HepG2 (cell line): ENCODE results near the gene GSDMA. TPM values are rescaled to one million over a fixed set of nuclear protein-coding genes. Genes with fewer than 3 reads are reported as not detected.

Experiments
- FOXK2 ChIP-seq: fragments of 450-650 bp; IDR thresholded peaks from 2 replicates; pipeline ENCODE4 v1.6.1; 2016
- FOXO1 ChIP-seq: sonication (generic); formaldehyde crosslinking; IDR thresholded peaks from 2 replicates; pipeline ENCODE4 v1.4.0; 2020; ENCODE audit warnings: missing genetic modification reagents
- PCBP2 ChIP-seq: fragments of 200-400 bp; formaldehyde crosslinking; optimal IDR thresholded peaks from 2 replicates; pipeline ENCODE3; 2018; ENCODE audit warnings: low read length, low read depth; ENCODE audit not compliant: poor library complexity, severe bottlenecking
- TARDBP ChIP-seq: sonication (generic); formaldehyde crosslinking; IDR thresholded peaks from 2 replicates; pipeline ENCODE4 v1.8.0; 2022; ENCODE audit warnings: mild to moderate bottlenecking, missing genetic modification reagents
- ZFP1 ChIP-seq: IDR thresholded peaks from 2 replicates; pipeline ENCODE4 v1.6.1; 2016
- ZFYVE20 ChIP-seq: sonication (generic); formaldehyde crosslinking; IDR thresholded peaks from 2 replicates; pipeline ENCODE4 v1.8.0; 2023; ENCODE audit warnings: low read depth, mild to moderate bottlenecking, moderate library complexity, missing genetic modification reagents, borderline replicate concordance
- ZKSCAN8 ChIP-seq: IDR thresholded peaks from 2 replicates; pipeline ENCODE4 v1.6.1; 2016; ENCODE audit warnings: borderline replicate concordance, missing genetic modification reagents, missing compliant biosample characterization
- polyA plus RNA-seq, 8 experiments: library from polyadenylated mRNA; depleted of rRNA in 3 of 8; stranded (reverse) in 7 of 8; unstranded in 1 of 8; fragments of >200 nt; fragmentation: Illumina TruSeq in 4 of 8; extraction: Trizol in 4 of 8; gene quantifications; 2 replicates each; pipeline versions ENCODE4 v1.2.1 to v1.2.3, GENCODE V29; 2011 to 2016; ENCODE audit warnings: low read depth in 4 of 8, missing spikeins in 1 of 8, mixed read lengths in 1 of 8; ENCODE audit not compliant: insufficient read depth in 1 of 8
- total RNA-seq, 5 experiments: library from RNA; depleted of rRNA; stranded (reverse); fragments of >200 nt; fragmentation: Illumina TruSeq; extraction: Trizol; gene quantifications; 2 replicates each; pipeline ENCODE4 v1.2.3, GENCODE V29; 2016; ENCODE audit warnings: low read depth in 1 of 5
- TF ChIP-seq, protein P1 (sequence below): sonication (generic); formaldehyde crosslinking; conservative IDR thresholded peaks from 2 replicates; pipeline ENCODE4 v1.4.0; 2020; ENCODE audit warnings: missing genetic modification reagents
- TF ChIP-seq, protein P2 (sequence below): sonication (generic); formaldehyde crosslinking; IDR thresholded peaks from 2 replicates; pipeline ENCODE4 v1.9.0; 2021; ENCODE audit warnings: missing genetic modification reagents, mild to moderate bottlenecking, borderline replicate concordance
- TF ChIP-seq, protein P3 (sequence below): sonication (generic); formaldehyde crosslinking; IDR thresholded peaks from 2 replicates; pipeline ENCODE4 v1.8.0; 2022; ENCODE audit warnings: mild to moderate bottlenecking, missing genetic modification reagents
- TF ChIP-seq, protein P4 (sequence below): sonication (generic); formaldehyde crosslinking; IDR thresholded peaks from 2 replicates; pipeline ENCODE4 v1.4.0; 2020; ENCODE audit warnings: mild to moderate bottlenecking, missing genetic modification reagents, borderline replicate concordance

Gene GSDMA
- total and polyA plus RNA-seq, 2 of the 13 experiments (the other 11 are each of a cell fraction or from before 2014, with no cell fraction given), result not detected

DNA sequence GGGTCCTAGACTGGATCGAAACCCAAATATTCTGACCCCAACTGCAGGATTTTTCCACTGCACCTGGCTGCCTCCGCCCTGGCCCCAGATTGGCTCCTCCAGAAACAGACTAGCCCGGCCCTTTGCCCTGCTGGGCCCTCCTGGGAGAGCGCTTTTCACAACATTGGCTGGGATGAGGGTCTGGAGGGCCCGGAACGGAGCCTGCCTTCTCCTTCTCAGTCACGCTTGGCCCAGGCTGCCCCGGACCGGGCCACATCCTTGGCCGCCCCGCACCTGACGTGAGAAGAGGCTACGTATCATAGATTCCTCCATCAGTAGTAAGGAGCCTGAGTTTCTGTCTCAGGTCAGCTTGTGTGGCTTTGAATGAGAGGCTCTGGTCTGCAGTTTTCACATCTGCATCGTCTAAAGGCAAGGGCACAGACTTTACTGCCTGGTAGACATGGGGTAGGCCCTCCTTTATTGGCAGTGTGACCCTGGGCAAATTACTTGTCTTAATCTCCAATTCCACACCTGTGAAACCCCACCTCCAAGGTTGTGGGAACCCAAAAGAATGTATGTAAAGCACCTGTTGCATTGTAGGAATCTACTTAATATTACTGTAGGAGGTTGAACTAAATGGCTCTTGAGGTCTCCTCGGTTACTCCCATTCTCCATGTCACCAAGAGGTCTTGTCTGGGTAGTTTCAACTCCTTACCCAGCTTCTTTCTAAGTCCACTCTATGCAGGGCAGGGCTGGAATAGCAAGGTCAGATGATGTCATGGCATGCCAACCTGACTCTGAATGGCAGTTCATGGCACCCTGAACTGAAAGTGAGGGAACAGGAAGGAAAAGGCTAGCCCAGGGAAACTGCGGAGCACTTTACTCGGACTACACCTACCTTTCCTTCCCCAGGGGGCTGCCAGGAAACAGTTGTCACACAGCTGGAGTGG, 34.6 kb upstream of the GSDMA start (continued):
- no peak for TF ChIP-seq ZFP1 (CRISPR knock-in tag)
- TF ChIP-seq ZKSCAN8, result no peak
- TF ChIP-seq PCBP2, result no peak
- TF ChIP-seq, protein P1, sequence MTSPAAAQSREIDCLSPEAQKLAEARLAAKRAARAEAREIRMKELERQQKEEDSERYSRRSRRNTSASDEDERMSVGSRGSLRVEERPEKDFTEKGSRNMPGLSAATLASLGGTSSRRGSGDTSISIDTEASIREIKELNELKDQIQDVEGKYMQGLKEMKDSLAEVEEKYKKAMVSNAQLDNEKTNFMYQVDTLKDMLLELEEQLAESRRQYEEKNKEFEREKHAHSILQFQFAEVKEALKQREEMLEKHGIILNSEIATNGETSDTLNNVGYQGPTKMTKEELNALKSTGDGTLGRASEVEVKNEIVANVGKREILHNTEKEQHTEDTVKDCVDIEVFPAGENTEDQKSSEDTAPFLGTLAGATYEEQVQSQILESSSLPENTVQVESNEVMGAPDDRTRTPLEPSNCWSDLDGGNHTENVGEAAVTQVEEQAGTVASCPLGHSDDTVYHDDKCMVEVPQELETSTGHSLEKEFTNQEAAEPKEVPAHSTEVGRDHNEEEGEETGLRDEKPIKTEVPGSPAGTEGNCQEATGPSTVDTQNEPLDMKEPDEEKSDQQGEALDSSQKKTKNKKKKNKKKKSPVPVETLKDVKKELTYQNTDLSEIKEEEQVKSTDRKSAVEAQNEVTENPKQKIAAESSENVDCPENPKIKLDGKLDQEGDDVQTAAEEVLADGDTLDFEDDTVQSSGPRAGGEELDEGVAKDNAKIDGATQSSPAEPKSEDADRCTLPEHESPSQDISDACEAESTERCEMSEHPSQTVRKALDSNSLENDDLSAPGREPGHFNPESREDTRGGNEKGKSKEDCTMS (CRISPR knock-in tag), result no peak
- TF ChIP-seq, protein P2, sequence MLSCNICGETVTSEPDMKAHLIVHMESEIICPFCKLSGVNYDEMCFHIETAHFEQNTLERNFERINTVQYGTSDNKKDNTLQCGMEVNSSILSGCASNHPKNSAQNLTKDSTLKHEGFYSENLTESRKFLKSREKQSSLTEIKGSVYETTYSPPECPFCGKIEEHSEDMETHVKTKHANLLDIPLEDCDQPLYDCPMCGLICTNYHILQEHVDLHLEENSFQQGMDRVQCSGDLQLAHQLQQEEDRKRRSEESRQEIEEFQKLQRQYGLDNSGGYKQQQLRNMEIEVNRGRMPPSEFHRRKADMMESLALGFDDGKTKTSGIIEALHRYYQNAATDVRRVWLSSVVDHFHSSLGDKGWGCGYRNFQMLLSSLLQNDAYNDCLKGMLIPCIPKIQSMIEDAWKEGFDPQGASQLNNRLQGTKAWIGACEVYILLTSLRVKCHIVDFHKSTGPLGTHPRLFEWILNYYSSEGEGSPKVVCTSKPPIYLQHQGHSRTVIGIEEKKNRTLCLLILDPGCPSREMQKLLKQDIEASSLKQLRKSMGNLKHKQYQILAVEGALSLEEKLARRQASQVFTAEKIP (CRISPR knock-in tag), result no peak
- TF ChIP-seq FOXK2, result no peak
- TF ChIP-seq ZFYVE20 (CRISPR knock-in tag), result no peak
- TF ChIP-seq, protein P3, sequence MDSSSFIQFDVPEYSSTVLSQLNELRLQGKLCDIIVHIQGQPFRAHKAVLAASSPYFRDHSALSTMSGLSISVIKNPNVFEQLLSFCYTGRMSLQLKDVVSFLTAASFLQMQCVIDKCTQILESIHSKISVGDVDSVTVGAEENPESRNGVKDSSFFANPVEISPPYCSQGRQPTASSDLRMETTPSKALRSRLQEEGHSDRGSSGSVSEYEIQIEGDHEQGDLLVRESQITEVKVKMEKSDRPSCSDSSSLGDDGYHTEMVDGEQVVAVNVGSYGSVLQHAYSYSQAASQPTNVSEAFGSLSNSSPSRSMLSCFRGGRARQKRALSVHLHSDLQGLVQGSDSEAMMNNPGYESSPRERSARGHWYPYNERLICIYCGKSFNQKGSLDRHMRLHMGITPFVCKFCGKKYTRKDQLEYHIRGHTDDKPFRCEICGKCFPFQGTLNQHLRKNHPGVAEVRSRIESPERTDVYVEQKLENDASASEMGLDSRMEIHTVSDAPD (CRISPR knock-in tag), result no peak
- TF ChIP-seq, protein P4, sequence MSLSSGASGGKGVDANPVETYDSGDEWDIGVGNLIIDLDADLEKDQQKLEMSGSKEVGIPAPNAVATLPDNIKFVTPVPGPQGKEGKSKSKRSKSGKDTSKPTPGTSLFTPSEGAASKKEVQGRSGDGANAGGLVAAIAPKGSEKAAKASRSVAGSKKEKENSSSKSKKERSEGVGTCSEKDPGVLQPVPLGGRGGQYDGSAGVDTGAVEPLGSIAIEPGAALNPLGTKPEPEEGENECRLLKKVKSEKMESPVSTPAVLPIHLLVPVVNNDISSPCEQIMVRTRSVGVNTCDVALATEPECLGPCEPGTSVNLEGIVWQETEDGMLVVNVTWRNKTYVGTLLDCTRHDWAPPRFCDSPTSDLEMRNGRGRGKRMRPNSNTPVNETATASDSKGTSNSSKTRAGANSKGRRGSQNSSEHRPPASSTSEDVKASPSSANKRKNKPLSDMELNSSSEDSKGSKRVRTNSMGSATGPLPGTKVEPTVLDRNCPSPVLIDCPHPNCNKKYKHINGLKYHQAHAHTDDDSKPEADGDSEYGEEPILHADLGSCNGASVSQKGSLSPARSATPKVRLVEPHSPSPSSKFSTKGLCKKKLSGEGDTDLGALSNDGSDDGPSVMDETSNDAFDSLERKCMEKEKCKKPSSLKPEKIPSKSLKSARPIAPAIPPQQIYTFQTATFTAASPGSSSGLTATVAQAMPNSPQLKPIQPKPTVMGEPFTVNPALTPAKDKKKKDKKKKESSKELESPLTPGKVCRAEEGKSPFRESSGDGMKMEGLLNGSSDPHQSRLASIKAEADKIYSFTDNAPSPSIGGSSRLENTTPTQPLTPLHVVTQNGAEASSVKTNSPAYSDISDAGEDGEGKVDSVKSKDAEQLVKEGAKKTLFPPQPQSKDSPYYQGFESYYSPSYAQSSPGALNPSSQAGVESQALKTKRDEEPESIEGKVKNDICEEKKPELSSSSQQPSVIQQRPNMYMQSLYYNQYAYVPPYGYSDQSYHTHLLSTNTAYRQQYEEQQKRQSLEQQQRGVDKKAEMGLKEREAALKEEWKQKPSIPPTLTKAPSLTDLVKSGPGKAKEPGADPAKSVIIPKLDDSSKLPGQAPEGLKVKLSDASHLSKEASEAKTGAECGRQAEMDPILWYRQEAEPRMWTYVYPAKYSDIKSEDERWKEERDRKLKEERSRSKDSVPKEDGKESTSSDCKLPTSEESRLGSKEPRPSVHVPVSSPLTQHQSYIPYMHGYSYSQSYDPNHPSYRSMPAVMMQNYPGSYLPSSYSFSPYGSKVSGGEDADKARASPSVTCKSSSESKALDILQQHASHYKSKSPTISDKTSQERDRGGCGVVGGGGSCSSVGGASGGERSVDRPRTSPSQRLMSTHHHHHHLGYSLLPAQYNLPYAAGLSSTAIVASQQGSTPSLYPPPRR, result no peak
- TF ChIP-seq TARDBP (CRISPR knock-in tag), result no peak; the same call in 1 of the 2 replicates
- no peak for TF ChIP-seq FOXO1 (CRISPR knock-in tag)
